ENCODE measurements around the gene IRF4.

The IRF4 gene

DNA sequence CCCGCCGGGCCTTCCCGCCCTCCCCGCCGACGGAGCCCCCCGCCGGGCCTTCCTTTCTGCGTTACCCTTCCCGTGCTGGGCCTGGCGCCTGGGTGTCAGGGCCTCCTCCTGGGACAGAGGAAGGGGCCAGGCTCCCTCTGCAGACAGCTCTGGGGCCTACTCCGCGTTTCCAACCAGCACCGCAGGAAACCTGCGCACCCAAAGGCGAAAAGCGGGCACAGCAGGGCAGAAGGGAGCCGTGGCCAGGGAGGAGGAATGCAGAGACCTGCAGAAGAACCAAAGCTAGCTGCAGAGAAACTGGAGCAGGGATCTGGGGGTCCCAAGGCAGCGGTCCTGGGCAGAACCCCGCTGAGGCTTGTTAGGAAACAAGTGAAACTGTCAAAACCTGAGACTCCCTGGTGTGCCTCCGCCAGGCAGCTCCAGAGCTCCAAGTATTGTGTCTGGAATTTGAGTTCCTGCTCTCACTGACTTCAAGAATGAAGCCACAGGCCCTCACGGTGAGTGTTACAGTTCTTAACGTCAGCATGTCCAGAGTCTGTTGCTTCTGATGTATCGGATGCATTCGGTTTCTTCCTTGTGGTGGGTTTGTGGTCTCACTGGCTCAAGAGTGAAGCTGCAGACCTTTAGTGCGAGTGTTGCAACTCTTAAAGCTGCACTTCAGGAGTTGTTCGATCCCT lies 33.3 kb downstream of the IRF4 start:
- TF ChIP-seq RAD21 (IDR thresholded peaks at IDR 0.05; ENCODE audit: low read depth) (no peak), EGR1 (IDR thresholded peaks at IDR 0.05) (no peak), TAF1 (IDR thresholded peaks at IDR 0.05; ENCODE audit: low read depth) (no peak), CEBPB (IDR thresholded peaks at IDR 0.05) (no peak)

DNA sequence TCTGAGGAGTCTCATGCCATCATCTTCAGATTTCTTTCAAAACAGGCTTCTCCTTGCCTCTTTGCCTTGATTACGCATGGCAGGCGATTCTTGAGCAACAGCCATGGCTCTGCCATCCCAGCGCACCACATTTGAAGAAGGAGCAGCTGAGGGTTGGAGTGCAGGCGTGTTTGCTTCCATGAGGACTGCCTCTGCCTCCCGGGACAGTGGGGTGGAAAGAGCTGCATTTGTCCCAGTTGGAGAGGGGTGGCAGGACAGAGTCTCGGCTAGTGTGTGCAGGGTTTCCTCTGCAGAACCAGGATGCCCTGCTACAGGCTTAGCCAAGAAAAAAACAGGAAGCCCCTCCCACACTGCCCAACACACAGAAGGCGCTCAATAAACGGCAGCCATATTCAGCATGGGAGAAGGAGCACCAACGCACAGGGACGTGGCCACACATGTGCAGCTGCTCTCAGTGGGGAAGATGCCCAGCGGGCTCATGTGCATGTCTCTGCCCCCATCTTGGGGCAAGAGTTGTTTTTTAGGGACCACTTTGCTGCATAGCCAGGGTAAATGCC lies 36.6 kb downstream of the IRF4 start:
- TF ChIP-seq, protein P1, sequence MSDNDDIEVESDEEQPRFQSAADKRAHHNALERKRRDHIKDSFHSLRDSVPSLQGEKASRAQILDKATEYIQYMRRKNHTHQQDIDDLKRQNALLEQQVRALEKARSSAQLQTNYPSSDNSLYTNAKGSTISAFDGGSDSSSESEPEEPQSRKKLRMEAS (IDR thresholded peaks at IDR 0.05): no peak
- no peak for TF ChIP-seq ZBTB7A (IDR thresholded peaks at IDR 0.05; ENCODE audit: low read depth)

DNA sequence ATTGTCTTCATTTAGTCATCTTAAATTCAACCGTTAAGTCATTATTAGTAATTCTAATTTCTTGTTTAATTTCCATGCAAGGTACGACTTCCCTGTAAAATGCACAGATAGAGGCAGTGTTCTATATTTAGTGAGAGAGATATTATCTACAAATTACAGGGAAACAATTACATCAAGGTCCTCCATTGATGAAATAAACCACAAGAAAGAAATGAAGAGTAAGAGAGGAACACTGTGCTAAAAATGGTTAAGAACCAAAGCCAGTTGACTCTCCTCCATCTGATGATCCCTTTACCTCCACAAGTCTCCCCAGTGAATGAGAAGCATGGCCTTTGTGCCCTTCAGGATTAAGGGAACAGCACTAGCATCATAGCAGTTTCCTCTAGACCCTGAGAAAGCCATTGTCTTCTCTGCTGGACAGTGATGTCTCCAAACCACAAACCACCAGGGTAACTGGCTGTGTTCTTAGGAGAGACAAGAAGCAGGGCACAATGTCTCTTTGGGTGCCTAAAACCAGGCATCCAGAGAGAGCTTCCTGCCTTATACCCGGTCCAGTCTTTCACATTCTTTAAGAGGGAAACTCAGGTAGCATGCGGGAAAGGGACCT lies 38.1 kb downstream of the IRF4 start:
- no peak for TF ChIP-seq TEAD4 (IDR thresholded peaks at IDR 0.05)
- no peak for TF ChIP-seq TAF1 (IDR thresholded peaks at IDR 0.05; ENCODE audit: low read depth)

DNA sequence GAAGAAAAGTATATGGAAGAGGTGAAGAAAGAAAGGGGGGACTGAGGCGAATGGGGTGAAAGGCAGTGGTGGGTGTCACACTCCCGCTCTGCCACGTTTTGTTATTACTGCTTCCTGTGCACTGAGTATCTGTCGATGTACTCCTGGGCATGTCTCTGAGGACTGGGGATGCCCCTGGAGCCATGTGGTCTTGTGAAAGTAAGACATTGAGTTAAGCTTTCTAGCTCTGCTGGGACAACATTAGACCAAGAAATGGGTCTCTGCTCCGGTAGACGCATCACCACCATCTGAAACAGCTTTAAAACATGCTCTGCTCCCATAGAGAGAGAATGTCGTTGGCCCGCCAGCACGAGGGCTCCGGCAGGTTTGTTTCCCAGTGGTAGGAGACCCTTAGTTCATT lies 40.0 kb downstream of the IRF4 start:
- TF ChIP-seq, protein P1 (IDR thresholded peaks at IDR 0.05): no peak
- TF ChIP-seq, protein P2, sequence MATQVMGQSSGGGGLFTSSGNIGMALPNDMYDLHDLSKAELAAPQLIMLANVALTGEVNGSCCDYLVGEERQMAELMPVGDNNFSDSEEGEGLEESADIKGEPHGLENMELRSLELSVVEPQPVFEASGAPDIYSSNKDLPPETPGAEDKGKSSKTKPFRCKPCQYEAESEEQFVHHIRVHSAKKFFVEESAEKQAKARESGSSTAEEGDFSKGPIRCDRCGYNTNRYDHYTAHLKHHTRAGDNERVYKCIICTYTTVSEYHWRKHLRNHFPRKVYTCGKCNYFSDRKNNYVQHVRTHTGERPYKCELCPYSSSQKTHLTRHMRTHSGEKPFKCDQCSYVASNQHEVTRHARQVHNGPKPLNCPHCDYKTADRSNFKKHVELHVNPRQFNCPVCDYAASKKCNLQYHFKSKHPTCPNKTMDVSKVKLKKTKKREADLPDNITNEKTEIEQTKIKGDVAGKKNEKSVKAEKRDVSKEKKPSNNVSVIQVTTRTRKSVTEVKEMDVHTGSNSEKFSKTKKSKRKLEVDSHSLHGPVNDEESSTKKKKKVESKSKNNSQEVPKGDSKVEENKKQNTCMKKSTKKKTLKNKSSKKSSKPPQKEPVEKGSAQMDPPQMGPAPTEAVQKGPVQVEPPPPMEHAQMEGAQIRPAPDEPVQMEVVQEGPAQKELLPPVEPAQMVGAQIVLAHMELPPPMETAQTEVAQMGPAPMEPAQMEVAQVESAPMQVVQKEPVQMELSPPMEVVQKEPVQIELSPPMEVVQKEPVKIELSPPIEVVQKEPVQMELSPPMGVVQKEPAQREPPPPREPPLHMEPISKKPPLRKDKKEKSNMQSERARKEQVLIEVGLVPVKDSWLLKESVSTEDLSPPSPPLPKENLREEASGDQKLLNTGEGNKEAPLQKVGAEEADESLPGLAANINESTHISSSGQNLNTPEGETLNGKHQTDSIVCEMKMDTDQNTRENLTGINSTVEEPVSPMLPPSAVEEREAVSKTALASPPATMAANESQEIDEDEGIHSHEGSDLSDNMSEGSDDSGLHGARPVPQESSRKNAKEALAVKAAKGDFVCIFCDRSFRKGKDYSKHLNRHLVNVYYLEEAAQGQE (IDR thresholded peaks at IDR 0.05; ENCODE audit: low read depth): no peak
- TF ChIP-seq EGR1 (IDR thresholded peaks at IDR 0.05) (no peak), CEBPB (IDR thresholded peaks at IDR 0.05) (no peak), YY1 (IDR thresholded peaks at IDR 0.05; ENCODE audit: low read depth) (no peak), FOXM1 (IDR thresholded peaks at IDR 0.05; ENCODE audit: borderline replicate concordance, low read depth) (no peak), EP300 (IDR thresholded peaks at IDR 0.05; ENCODE audit: borderline replicate concordance) (no peak), TEAD4 (IDR thresholded peaks at IDR 0.05) (no peak), TAF1 (IDR thresholded peaks at IDR 0.05; ENCODE audit: low read depth) (no peak), NFIC (IDR thresholded peaks at IDR 0.05) (no peak), RAD21 (IDR thresholded peaks at IDR 0.05; ENCODE audit: low read depth) (no peak), TCF12 (IDR thresholded peaks at IDR 0.05; ENCODE audit: low read depth) (no peak), ZBTB7A (IDR thresholded peaks at IDR 0.05; ENCODE audit: low read depth) (no peak), CREB1 (IDR thresholded peaks at IDR 0.05; ENCODE audit: low read depth) (no peak)
- TF ChIP-seq, protein P3, sequence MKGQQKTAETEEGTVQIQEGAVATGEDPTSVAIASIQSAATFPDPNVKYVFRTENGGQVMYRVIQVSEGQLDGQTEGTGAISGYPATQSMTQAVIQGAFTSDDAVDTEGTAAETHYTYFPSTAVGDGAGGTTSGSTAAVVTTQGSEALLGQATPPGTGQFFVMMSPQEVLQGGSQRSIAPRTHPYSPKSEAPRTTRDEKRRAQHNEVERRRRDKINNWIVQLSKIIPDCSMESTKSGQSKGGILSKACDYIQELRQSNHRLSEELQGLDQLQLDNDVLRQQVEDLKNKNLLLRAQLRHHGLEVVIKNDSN (IDR thresholded peaks at IDR 0.05): no peak

DNA sequence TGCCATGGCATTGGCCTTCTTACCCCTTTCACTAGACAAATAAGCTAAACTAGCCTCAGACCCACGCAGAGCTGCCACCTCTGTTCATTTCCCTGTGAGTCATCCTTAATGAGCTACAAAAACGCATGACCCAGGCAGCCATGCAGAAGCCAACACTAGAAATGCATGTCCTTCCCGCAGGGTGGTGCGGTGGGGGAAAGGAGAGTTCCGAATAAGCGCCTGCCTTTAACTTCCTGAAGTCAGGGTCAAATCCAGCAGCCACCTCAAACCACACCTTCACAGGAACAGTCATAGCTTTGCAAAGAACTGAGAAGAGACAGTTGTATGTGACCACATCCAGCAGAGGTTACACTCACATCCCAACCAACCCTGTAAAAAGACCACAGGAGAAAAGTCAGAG lies 40.4 kb downstream of the IRF4 start:
- TF ChIP-seq, protein P3 (IDR thresholded peaks at IDR 0.05): no peak
- TF ChIP-seq RAD21 (IDR thresholded peaks at IDR 0.05; ENCODE audit: low read depth) (no peak), CEBPB (IDR thresholded peaks at IDR 0.05) (no peak), CREB1 (IDR thresholded peaks at IDR 0.05; ENCODE audit: low read depth) (no peak), EGR1 (IDR thresholded peaks at IDR 0.05) (no peak), NFIC (IDR thresholded peaks at IDR 0.05) (no peak), TAF1 (IDR thresholded peaks at IDR 0.05; ENCODE audit: low read depth) (no peak), FOXM1 (IDR thresholded peaks at IDR 0.05; ENCODE audit: borderline replicate concordance, low read depth) (no peak)
- TF ChIP-seq, protein P2 (IDR thresholded peaks at IDR 0.05; ENCODE audit: low read depth): no peak

DNA sequence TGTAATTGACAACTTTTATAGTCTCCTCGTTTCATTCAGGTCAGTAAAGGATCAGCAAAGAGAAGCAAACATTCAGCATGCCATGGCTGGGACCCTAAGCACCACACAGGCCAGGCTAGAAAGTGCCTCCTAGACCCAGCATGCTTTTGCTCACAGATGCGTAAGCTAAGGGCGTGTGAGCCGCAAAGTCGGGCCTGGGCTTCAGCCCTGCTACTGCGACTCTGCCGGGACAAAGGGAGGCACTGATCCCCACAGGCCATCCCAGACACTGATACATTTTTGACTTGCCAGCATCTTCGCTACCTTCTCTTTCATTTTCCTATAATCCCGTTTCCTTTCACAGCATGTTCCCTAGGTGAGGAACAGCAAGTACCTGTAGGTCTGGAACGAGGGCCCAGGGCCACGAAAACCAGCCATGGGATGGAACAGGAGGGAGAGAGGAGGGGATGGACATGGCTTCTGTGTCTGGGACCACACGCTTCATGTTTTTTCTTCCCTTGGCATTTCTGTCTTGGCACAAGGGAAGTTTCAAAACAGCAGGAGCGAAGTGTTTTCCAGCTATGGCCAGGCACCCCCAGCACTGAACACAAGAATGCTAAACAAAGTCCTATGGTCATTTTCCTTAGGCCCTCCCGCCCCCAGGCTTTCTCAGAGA lies 42.6 kb downstream of the IRF4 start:
- TF ChIP-seq ZBTB7A (IDR thresholded peaks at IDR 0.05; ENCODE audit: low read depth): no peak
- TF ChIP-seq EP300 (IDR thresholded peaks at IDR 0.05; ENCODE audit: borderline replicate concordance): no peak
- TF ChIP-seq RAD21 (IDR thresholded peaks at IDR 0.05; ENCODE audit: low read depth): no peak
- TF ChIP-seq, protein P3 (IDR thresholded peaks at IDR 0.05): no peak
- TF ChIP-seq FOXM1 (IDR thresholded peaks at IDR 0.05; ENCODE audit: borderline replicate concordance, low read depth): no peak
- TF ChIP-seq, protein P1 (IDR thresholded peaks at IDR 0.05): no peak
- TF ChIP-seq, protein P2 (IDR thresholded peaks at IDR 0.05; ENCODE audit: low read depth): no peak
- TF ChIP-seq NFIC (IDR thresholded peaks at IDR 0.05): no peak
- TF ChIP-seq TAF1 (IDR thresholded peaks at IDR 0.05; ENCODE audit: low read depth): no peak
- TF ChIP-seq TEAD4 (IDR thresholded peaks at IDR 0.05): no peak
- no peak for TF ChIP-seq EGR1 (IDR thresholded peaks at IDR 0.05)
- TF ChIP-seq TCF12 (IDR thresholded peaks at IDR 0.05; ENCODE audit: low read depth): no peak
- TF ChIP-seq CEBPB (IDR thresholded peaks at IDR 0.05): no peak
- no peak for TF ChIP-seq YY1 (IDR thresholded peaks at IDR 0.05; ENCODE audit: low read depth)
- no peak for TF ChIP-seq CREB1 (IDR thresholded peaks at IDR 0.05; ENCODE audit: low read depth)
